Suprapubic skin (tissue), 3 donors: ENCODE measurements around the gene KAZN.

Experiments
- CTCF ChIP-seq, 2 donors: fragments of 200-600 bp in 1 of 2; fragments of 450-650 bp in 1 of 2; sonication (generic) in 1 of 2; IDR thresholded peaks; one replicate each; pipeline ENCODE4 v1.5.1; 2016 to 2019; ENCODE audit warnings: antibody characterized with exemption in 2 of 2, mild to moderate bottlenecking in 1 of 2, moderate library complexity in 1 of 2
- POLR2A ChIP-seq, 2 donors: fragments of 450-650 bp; IDR thresholded peaks; one replicate each; pipeline ENCODE4 v1.6.1; 2017; ENCODE audit warnings: antibody characterized with exemption in 2 of 2, mild to moderate bottlenecking in 2 of 2, moderate library complexity in 2 of 2

GRCh38 chr1:14678011-14678638, 79.6 kb downstream of the KAZN start:
- TF ChIP-seq POLR2A (IDR thresholded peaks at IDR 0.05): no peak
- TF ChIP-seq CTCF (IDR thresholded peaks at IDR 0.05): no peak
